Activated B cell treated with CpG ODN at 0.5 μM for 24 hours (primary cell): Measurements from ENCODE around the gene ADD1. TPM values are rescaled to one million over a fixed set of nuclear protein-coding genes. Genes with fewer than 3 reads are reported as not detected.

Experiments
- ATAC-seq: fragments of 200-7000 bp; cut with Tn5 transposase; one replicate; pipeline ENCODE4 v1.10.0; 2021; ENCODE audit warnings: low read depth, mild to moderate bottlenecking, moderate library complexity
- CTCF ChIA-PET: fragments of 350-600 bp; sonication (Branson Sonifier 250); formaldehyde crosslinking; loops from one replicate; lab custom pipeline; 2021; ENCODE audit warnings: antibody characterized with exemption; lab: Charles Lee
- POLR2A ChIA-PET: fragments of 350-600 bp; sonication (Branson Sonifier 250); formaldehyde crosslinking; loops from one replicate; lab custom pipeline; 2021; ENCODE audit warnings: antibody characterized with exemption; lab: Charles Lee
- DNase-seq: peaks from one replicate; pipeline ENCODE4 v3.0.0; 2022
- H3K27ac Mint-ChIP-seq: one replicate; pipeline ENCODE4 v1.8.0; 2020; ENCODE audit warnings: mixed read lengths
- H3K27me3 Mint-ChIP-seq: one replicate; pipeline ENCODE4 v1.8.0; 2021; ENCODE audit warnings: mixed read lengths
- H3K36me3 Mint-ChIP-seq: one replicate; pipeline ENCODE4 v1.8.0; 2021; ENCODE audit warnings: low read depth, mixed read lengths
- H3K4me1 Mint-ChIP-seq: one replicate; pipeline ENCODE4 v1.8.0; 2021; ENCODE audit warnings: mixed read lengths
- H3K4me3 Mint-ChIP-seq: one replicate; pipeline ENCODE4 v1.8.0; 2020; ENCODE audit warnings: mild to moderate bottlenecking, mixed read lengths
- H3K9me3 Mint-ChIP-seq: one replicate; pipeline ENCODE4 v1.8.0; 2020; ENCODE audit warnings: mixed read lengths
- intact Hi-C: fragments of 100-400 bp; cut with micrococcal nuclease; formaldehyde crosslinking; loops from one replicate; pipeline ENCODE4 v1.15.1; 2024
- total RNA-seq: library from RNA; stranded (reverse); gene quantifications from 2 replicates; pipeline ENCODE4 v1.2.3, GENCODE V29; 2022
- TF ChIP-seq, protein P1 (sequence below): fragments of 200-600 bp; IDR thresholded peaks from one replicate; pipeline ENCODE4 v1.8.0; 2022; ENCODE audit warnings: antibody characterized with exemption, mild to moderate bottlenecking

ADD1 gene
- total RNA-seq, 1 donor from 2014 or later = 340 TPM

DNA sequence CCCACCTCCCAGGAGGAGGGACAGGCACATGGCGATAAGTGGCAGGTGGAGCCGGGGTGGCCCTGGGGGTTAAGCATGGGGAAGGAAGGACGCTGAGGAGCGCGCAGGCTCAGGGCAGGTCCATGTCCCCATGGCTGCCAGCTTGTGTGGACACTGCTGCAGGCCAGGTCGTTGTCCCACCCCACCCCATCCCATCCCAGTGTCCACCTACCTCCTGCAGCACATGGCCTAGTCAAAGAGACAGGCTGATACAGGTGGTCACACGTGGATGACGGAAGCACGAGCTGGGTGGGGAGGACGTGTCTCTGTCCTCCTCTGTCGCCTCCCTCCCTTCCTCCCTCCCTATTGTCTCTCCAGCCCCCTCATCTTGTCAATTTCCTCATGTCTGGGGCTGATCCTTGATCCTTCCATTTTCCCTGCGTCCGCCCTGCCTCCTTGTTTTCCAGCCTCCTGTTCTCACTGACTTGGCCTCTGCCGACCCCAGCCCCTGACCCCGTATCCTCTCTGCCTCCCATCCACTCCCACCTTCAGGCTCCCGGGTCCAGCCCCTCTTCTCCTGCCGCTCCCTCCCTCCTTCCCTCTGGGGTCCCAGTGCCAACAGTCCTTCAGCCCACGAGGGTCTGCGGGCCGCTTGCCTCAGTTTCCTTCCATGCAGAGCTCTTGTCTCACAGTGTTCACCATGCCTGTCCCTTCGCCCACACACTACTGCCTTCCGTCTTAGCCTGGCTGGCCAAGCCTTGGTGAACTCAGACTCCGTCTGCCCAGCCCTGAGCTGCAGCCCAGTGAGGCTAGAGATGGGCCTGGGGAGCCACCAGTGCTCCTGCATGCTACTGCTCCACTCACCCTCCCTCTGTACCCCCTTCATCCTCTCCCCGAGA, 15.5 kb upstream of the ADD1 start:
- TF ChIP-seq, protein P1, sequence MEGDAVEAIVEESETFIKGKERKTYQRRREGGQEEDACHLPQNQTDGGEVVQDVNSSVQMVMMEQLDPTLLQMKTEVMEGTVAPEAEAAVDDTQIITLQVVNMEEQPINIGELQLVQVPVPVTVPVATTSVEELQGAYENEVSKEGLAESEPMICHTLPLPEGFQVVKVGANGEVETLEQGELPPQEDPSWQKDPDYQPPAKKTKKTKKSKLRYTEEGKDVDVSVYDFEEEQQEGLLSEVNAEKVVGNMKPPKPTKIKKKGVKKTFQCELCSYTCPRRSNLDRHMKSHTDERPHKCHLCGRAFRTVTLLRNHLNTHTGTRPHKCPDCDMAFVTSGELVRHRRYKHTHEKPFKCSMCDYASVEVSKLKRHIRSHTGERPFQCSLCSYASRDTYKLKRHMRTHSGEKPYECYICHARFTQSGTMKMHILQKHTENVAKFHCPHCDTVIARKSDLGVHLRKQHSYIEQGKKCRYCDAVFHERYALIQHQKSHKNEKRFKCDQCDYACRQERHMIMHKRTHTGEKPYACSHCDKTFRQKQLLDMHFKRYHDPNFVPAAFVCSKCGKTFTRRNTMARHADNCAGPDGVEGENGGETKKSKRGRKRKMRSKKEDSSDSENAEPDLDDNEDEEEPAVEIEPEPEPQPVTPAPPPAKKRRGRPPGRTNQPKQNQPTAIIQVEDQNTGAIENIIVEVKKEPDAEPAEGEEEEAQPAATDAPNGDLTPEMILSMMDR = no peak
- peaks cover 69% of the 10 kb centered on the region for H3K36me3 Mint-ChIP-seq
- peaks cover 16% of the 10 kb centered on the region for H3K4me1 Mint-ChIP-seq
- H3K27ac Mint-ChIP-seq = no peak overlapping the region
- H3K9me3 Mint-ChIP-seq = no peaks in the 10 kb centered on the region
- H3K27me3 Mint-ChIP-seq = no peaks in the 10 kb centered on the region
- POLR2A ChIA-PET = interaction anchor here (1.1 kb wide), 1 partner anchor 42 kb away, joined by 3 read pairs; no protein-coding TSS in a partner anchor
- intact Hi-C loops = no loop called here
- DNase-seq (peak; percentile 14), ATAC-seq (no peak)
- no peak overlapping the region for H3K4me3 Mint-ChIP-seq
- CTCF ChIA-PET = no interaction called here

DNA sequence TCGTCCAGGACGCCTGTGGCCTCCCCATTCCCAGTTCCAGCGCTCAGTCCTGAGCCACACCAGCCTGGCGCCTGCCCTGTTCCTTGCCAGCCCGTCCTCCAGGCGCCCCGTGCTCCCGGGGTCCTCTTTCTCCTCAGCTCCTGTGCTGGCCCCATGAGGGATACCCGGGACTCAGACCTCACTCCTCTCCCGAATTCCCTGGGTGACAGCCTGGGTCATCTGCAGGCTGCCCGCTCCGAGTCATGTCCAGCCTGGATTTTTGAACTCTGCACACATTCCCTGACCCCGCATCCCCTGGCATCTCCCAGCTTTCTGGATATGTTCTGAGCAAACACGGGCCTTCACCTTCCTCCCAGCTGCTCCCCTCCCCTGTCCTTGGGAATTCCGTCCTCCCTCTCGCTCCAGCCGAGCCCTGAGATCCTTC, 14.9 kb upstream of the ADD1 start:
- H3K27ac Mint-ChIP-seq = no peak overlapping the region
- ATAC-seq (no peak), DNase-seq (peak; percentile 14)
- TF ChIP-seq, protein P1 = no peak
- CTCF ChIA-PET = no interaction called here
- H3K27me3 Mint-ChIP-seq = no peaks in the 10 kb centered on the region
- POLR2A ChIA-PET = no interaction called here
- no peaks in the 10 kb centered on the region for H3K9me3 Mint-ChIP-seq
- H3K36me3 Mint-ChIP-seq = peaks cover 66% of the 10 kb centered on the region
- H3K4me1 Mint-ChIP-seq = peaks cover 23% of the 10 kb centered on the region
- intact Hi-C loops = no loop called here
- no peak overlapping the region for H3K4me3 Mint-ChIP-seq

DNA sequence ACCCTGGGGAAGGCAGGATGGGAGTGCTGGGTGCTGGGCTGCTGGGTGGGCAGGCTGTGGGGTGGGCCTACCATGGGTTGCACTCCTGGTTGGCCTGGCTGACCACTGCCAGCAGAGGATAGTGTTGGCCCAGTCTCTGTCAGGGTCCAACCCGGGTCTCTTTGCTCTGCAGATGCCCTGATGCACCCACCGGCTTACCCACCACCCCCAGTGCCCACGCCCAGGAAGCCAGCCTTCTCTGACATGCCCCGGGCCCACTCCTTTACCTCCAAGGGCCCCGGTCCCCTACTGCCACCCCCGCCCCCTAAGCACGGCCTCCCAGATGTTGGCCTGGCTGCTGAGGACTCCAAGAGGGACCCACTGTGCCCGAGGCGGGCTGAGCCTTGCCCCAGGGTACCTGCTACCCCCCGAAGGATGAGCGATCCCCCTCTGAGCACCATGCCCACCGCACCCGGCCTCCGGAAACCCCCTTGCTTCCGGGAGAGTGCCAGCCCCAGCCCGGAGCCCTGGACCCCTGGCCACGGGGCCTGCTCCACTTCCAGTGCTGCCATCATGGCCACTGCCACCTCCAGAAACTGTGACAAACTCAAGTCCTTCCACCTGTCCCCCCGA, 14.2 kb upstream of the ADD1 start:
- H3K27me3 Mint-ChIP-seq = no peaks in the 10 kb centered on the region
- DNase-seq (peak; percentile 14), ATAC-seq (no peak)
- no peak overlapping the region for H3K4me3 Mint-ChIP-seq
- no peaks in the 10 kb centered on the region for H3K9me3 Mint-ChIP-seq
- TF ChIP-seq, protein P1 = no peak
- intact Hi-C loops = no loop called here
- H3K36me3 Mint-ChIP-seq = peaks cover 61% of the 10 kb centered on the region
- peaks cover 29% of the 10 kb centered on the region for H3K4me1 Mint-ChIP-seq
- ChIA-PET POLR2A (interaction anchor here (0.5 to 0.9 kb wide), 3 partner anchors 11 to 22 kb away, joined by 4 to 8 read pairs (median 4); no protein-coding TSS in a partner anchor), CTCF (interaction anchor here (0.7 kb wide), 1 partner anchor 216 kb away, joined by 3 read pairs; no protein-coding TSS in a partner anchor)
- H3K27ac Mint-ChIP-seq = no peak overlapping the region

DNA sequence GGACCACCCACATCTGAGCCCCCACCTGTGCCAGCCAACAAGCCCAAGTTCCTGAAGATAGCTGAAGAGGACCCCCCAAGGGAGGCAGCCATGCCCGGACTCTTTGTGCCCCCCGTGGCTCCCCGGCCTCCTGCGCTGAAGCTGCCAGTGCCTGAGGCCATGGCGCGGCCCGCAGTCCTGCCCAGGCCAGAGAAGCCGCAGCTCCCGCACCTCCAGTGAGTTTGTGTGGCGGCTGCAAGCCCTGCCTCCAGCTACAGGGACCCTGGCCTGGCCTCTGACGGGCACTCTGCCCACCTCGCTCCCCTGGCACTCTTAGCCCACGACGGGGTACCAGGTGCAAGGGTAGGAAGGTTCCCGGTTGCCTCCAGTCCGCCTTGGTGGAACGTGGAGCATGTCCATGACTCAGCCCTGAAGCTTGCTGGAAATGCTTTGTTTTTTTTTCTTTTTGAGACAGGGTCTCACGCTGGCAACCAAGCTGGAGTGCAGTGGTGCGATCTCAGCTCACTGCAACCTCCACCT, 13.7 kb upstream of the ADD1 start:
- intact Hi-C loops = loop anchor here (5.0 kb wide), 1 partner anchor 102 kb away; no protein-coding TSS in a partner anchor
- TF ChIP-seq, protein P1 = no peak
- Mint-ChIP-seq H3K27ac (no peak overlapping the region), H3K36me3 (peaks cover 55% of the 10 kb centered on the region), H3K4me3 (no peak overlapping the region), H3K4me1 (peaks cover 35% of the 10 kb centered on the region), H3K9me3 (no peaks in the 10 kb centered on the region), H3K27me3 (no peaks in the 10 kb centered on the region)
- ATAC-seq (no peak), DNase-seq (peak; percentile 14)
- POLR2A ChIA-PET = interaction anchor here (0.5 to 0.9 kb wide), 4 partner anchors 11 to 61 kb away, joined by 4 to 8 read pairs (median 5); no protein-coding TSS in a partner anchor
- CTCF ChIA-PET = interaction anchor here (0.7 kb wide), 1 partner anchor 215 kb away, joined by 3 read pairs; no protein-coding TSS in a partner anchor
